ENCODE data around the gene ZFYVE21.

ZFYVE21 gene

GRCh38 chr14:103692871-103693270 is 22.7 kb upstream of the ZFYVE21 start:
- no peak for DNase-seq

GRCh38 chr14:103693515-103693914 is 22.1 kb upstream of the ZFYVE21 start:
- DNase-seq: no peak

GRCh38 chr14:103694572-103695026 is 21.0 kb upstream of the ZFYVE21 start:
- DNase-seq: no peak

GRCh38 chr14:103695296-103696069 is 20.1 kb upstream of the ZFYVE21 start:
- DNase-seq: no peak

- DNase-seq: no peak
Observed at GRCh38 chr14:103696070-103696402, 19.6 kb upstream of the ZFYVE21 start.

GRCh38 chr14:103696466-103697071 is 19.0 kb upstream of the ZFYVE21 start:
- no peak for DNase-seq

GRCh38 chr14:103697206-103697602 is 18.4 kb upstream of the ZFYVE21 start:
- no peak for DNase-seq

GRCh38 chr14:103697603-103698379 is 17.8 kb upstream of the ZFYVE21 start:
- DNase-seq: no peak

- no peak for DNase-seq
Observed at GRCh38 chr14:103698380-103699260, 17.0 kb upstream of the ZFYVE21 start.

GRCh38 chr14:103699261-103699661 is 16.3 kb upstream of the ZFYVE21 start:
- DNase-seq: no peak

- no peak for DNase-seq
Observed at GRCh38 chr14:103699901-103700752, 15.5 kb upstream of the ZFYVE21 start.

- DNase-seq: no peak
Observed at GRCh38 chr14:103700753-103701490, 14.7 kb upstream of the ZFYVE21 start.

GRCh38 chr14:103702095-103702494 is 13.5 kb upstream of the ZFYVE21 start:
- no peak for DNase-seq

GRCh38 chr14:103702497-103703432 is 12.8 kb upstream of the ZFYVE21 start:
- DNase-seq: no peak

- no peak for DNase-seq
Observed at GRCh38 chr14:103703433-103704385, 11.9 kb upstream of the ZFYVE21 start.

- DNase-seq: no peak
Observed at GRCh38 chr14:103704708-103705107, 10.9 kb upstream of the ZFYVE21 start.

GRCh38 chr14:103705118-103705503 is 10.5 kb upstream of the ZFYVE21 start:
- peak; percentile 37 for DNase-seq

GRCh38 chr14:103705504-103706284 is 9.9 kb upstream of the ZFYVE21 start:
- DNase-seq: no peak
